ENCODE results near the gene MPV17L.
"Not testable (repeated sequence)": the region's sequence is repeated elsewhere in the genome, so short reads cannot be mapped to it uniquely, and the experiment has no call there.

- TF ChIP-seq CTCF (IDR thresholded peaks at IDR 0.05; ENCODE audit: low read depth, low read length); EZH2phosphoT487 (IDR thresholded peaks at IDR 0.05; ENCODE audit: low read depth): not testable (repeated sequence)
Measured at GRCh38 chr16:15396509-15396829, 915 bp downstream of the MPV17L start.
